Measurements from ENCODE around the gene GALNT10. TPM values are rescaled to one million over a fixed set of nuclear protein-coding genes. Genes with fewer than 3 reads are reported as not detected.

GALNT10 gene
- total and polyA plus RNA-seq, 10 of the 15 experiments (the other 5 are each of a cell fraction or from before 2014, with no cell fraction given), result 3.9 to 35.4 (median 15.5) TPM

- TF ChIP-seq CBFB (IDR thresholded peaks at IDR 0.05; ENCODE audit: low read depth), result no peak
- no peak for TF ChIP-seq SIX5 (IDR thresholded peaks at IDR 0.05; ENCODE audit: low read depth, low read length, severe bottlenecking)
- TF ChIP-seq IRF4 (IDR thresholded peaks at IDR 0.05; ENCODE audit: low read depth, low read length), result no peak
- TF ChIP-seq ZBTB11 (CRISPR knock-in tag; IDR thresholded peaks at IDR 0.05), result no peak
- TF ChIP-seq ETV6 (conservative IDR thresholded peaks at IDR 0.05 in 1 of 2, IDR thresholded peaks at IDR 0.05 in 1 of 2; ENCODE audit: borderline replicate concordance in 1 of 2, low read depth in 1 of 2), result no peak
- no peak for TF ChIP-seq BMI1 (IDR thresholded peaks at IDR 0.05; ENCODE audit: borderline replicate concordance)
- no peak for TF ChIP-seq USF1 (IDR thresholded peaks at IDR 0.05; ENCODE audit: borderline replicate concordance, extremely low read length, insufficient read depth, low read depth, low read length)
- no peak for TF ChIP-seq MYC (IDR thresholded peaks at IDR 0.05; ENCODE audit: insufficient read depth, insufficient read length, insufficient replicate concordance, low read length, severe bottlenecking)
- no peak for TF ChIP-seq E2F8 (IDR thresholded peaks at IDR 0.05; ENCODE audit: low read depth, partially characterized antibody)
- no peak for TF ChIP-seq SP1 (IDR thresholded peaks at IDR 0.05; ENCODE audit: low read depth, low read length)
- TF ChIP-seq BCL11A (IDR thresholded peaks at IDR 0.05; ENCODE audit: low read depth, low read length), result no peak
- 0 out of 4 replicates have a peak, but pooled peaks of 1 of the 2 experiments have one; percentile 32 for TF ChIP-seq SRF (IDR thresholded peaks at IDR 0.05; ENCODE audit: low read depth in 2 of 2, low read length in 2 of 2)
- TF ChIP-seq USF2 (IDR thresholded peaks at IDR 0.05; ENCODE audit: borderline replicate concordance, low read depth, low read length), result no peak
- TF ChIP-seq NR2C1 (IDR thresholded peaks at IDR 0.05), result no peak
- TF ChIP-seq ZBTB33 (IDR thresholded peaks at IDR 0.05), result no peak
These were observed at the start of gene GALNT10 (continued) for GRCh38 chr5:154190595-154191304.
